ENCODE measurements around the gene ASAP3.
"Not testable (repeated sequence)": the region's sequence is repeated elsewhere in the genome, so short reads cannot be mapped to it uniquely, and the experiment has no call there.

Gene ASAP3

GRCh38 chr1:23514111-23514679 lies 30.2 kb upstream of the ASAP3 start:
- no peak for TF ChIP-seq CTCF (IDR thresholded peaks at IDR 0.05; ENCODE audit: borderline replicate concordance, control extremely low read depth, extremely low read depth, insufficient read depth, missing control alignments)
- in situ Hi-C loops (cut with MboI; ENCODE audit: low sequenced_read_pairs, unreplicated experiment): no loop called here
- no peak for DNase-seq (ENCODE audit: low spot score)

DNA sequence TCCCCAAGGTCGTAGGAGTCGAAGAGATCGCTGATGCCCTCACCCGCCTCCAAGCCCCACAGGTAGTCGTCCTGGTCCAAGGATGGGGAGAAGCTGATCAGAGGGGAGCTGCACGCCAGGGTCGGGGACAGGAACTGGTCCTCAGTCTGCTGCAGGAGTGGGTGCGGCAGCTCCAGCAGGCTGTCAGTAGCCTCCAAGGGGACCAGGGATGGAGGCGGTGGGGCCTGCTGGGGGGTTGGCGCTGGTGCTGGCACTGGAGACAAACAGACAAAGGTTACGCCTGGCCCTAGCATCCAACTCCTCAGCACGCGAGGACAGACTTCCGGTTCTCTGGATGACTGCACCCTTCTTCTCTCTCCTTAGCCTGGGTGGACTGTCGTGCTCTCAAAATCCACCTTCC lies 25.9 kb upstream of the ASAP3 start:
- no peak for TF ChIP-seq CTCF (IDR thresholded peaks at IDR 0.05; ENCODE audit: borderline replicate concordance, control extremely low read depth, extremely low read depth, insufficient read depth, missing control alignments)
- in situ Hi-C loops (cut with MboI; ENCODE audit: low sequenced_read_pairs, unreplicated experiment): no loop called here
- no peak for DNase-seq (ENCODE audit: low spot score)

GRCh38 chr1:23506376-23507107 lies 22.6 kb upstream of the ASAP3 start:
- no peak for TF ChIP-seq CTCF (IDR thresholded peaks at IDR 0.05; ENCODE audit: borderline replicate concordance, control extremely low read depth, extremely low read depth, insufficient read depth, missing control alignments)
- DNase-seq (ENCODE audit: low spot score): no peak
- in situ Hi-C loops (cut with MboI; ENCODE audit: low sequenced_read_pairs, unreplicated experiment): no loop called here

- TF ChIP-seq CTCF (IDR thresholded peaks at IDR 0.05; ENCODE audit: borderline replicate concordance, control extremely low read depth, extremely low read depth, insufficient read depth, missing control alignments): no peak
- DNase-seq (ENCODE audit: low spot score): no peak
- in situ Hi-C loops (cut with MboI; ENCODE audit: low sequenced_read_pairs, unreplicated experiment): no loop called here
Measured at GRCh38 chr1:23505851-23506250, 21.9 kb upstream of the ASAP3 start.

- in situ Hi-C loops (cut with MboI; ENCODE audit: low sequenced_read_pairs, unreplicated experiment); DNase-seq (ENCODE audit: low spot score): not testable (repeated sequence)
Measured at GRCh38 chr1:23504156-23504555, 20.2 kb upstream of the ASAP3 start.

DNA sequence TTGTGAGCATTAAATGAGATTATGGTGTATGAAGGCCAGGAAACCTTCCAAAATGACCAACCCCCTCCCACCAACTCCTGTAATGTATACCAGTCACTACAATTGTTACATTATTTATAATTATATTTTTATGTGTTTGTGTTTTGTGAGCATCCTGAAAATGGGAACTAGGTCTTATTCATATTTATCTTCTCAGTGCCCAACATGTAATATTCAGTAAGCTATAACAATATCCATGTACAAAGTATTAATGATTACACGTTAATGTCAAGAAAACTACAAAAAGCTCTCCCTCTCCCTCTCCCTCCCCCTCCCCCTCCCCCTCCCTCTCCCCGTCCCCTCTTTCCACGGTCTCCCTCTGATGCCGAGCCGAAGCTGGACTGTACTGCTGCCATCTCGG lies 19.0 kb upstream of the ASAP3 start:
- in situ Hi-C loops (cut with MboI; ENCODE audit: low sequenced_read_pairs, unreplicated experiment): no loop called here
- DNase-seq (ENCODE audit: low spot score): no peak

More for the DNA sequence above, 19.0 kb upstream of the ASAP3 start:
- TF ChIP-seq CTCF (IDR thresholded peaks at IDR 0.05; ENCODE audit: borderline replicate concordance, control extremely low read depth, extremely low read depth, insufficient read depth, missing control alignments): no peak
